Measurements from ENCODE around the gene NSDHL.

Gene NSDHL

DNA sequence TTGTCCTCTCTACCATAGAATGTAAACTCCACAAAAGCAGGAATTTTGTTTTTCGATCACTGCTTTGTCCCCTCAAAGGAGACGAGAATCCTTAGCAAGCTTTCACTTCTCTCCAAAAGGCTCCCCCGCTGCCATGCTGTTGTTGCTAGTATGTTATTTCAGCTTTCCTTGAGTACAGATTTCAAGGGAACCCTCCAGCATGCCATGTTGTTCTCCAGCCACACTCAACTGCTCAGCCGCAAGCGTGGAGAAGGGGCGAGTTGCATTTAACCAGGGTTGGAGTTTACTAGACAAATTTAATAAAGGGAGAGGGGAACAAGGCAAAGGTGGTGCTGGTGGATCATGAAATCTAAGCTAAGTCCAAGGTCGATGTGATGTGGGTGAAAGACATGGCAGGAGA, 23.1 kb downstream of the NSDHL start:
- TF ChIP-seq JUND (IDR thresholded peaks at IDR 0.05; ENCODE audit: low read depth), result no peak
- DNase-seq (ENCODE audit: low read depth in 1 of 2, low spot score in 1 of 2), result no peak
- in situ Hi-C loops (cut with HindIII; ENCODE audit: low pct_unique_long_range_greater_than_20kb, low sequenced_read_pairs), result no loop called here

- TF ChIP-seq JUND (IDR thresholded peaks at IDR 0.05; ENCODE audit: low read depth), result no peak
- peak; percentile 4 to 57 for DNase-seq (ENCODE audit: low read depth in 1 of 2, low spot score in 1 of 2)
- in situ Hi-C loops (cut with HindIII; ENCODE audit: low pct_unique_long_range_greater_than_20kb, low sequenced_read_pairs), result no loop called here
These were observed 30.3 kb downstream of the NSDHL start for GRCh38 chrX:152861116-152861515.

DNA sequence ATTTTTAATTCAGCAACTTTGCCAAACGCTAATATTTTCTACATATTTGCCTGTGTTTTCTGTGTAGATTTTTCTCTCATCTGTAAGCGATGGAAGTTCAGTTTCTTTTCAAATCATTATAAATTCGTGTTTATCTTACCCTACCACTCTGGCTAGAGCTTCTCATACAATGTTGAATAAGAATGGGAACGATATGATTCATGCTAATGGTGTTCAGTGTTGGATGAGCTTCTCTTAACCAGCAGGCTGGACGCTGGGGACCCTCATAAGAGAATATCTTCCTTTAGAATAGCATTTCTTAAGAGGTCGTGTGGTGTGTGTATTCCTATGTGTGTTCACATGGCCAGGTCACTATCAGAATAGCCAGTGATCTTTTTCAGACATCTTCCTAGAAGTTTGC, 31.0 kb downstream of the NSDHL start:
- no peak for DNase-seq (ENCODE audit: low read depth in 1 of 2, low spot score in 1 of 2)
- TF ChIP-seq JUND (IDR thresholded peaks at IDR 0.05; ENCODE audit: low read depth), result no peak
- in situ Hi-C loops (cut with HindIII; ENCODE audit: low pct_unique_long_range_greater_than_20kb, low sequenced_read_pairs), result no loop called here

GRCh38 chrX:152865232-152865920, 34.5 kb downstream of the NSDHL start:
- no peak for TF ChIP-seq JUND (IDR thresholded peaks at IDR 0.05; ENCODE audit: low read depth)
- no peak for DNase-seq (ENCODE audit: low read depth in 1 of 2, low spot score in 1 of 2)
- in situ Hi-C loops (cut with HindIII; ENCODE audit: low pct_unique_long_range_greater_than_20kb, low sequenced_read_pairs), result no loop called here

DNA sequence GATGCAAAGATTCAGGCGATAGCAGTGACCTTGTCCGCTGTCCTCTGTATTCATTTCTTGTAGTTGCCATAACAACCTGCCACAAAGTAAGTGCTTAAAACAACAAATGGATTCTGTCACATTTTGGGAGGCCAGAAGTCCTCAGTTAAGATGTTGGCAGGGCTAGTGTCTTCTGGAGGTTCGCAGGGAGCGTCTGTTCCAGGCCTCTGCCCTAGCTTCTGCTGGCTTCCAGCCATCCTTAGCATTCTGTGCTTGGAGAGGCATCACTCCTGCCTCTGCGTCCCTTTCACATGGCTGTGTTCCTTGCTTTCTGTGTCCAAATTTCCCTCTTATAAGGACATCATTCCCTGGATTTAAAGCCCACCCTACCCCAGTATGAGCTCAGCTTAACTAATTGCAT, 35.5 kb downstream of the NSDHL start:
- in situ Hi-C loops (cut with HindIII; ENCODE audit: low pct_unique_long_range_greater_than_20kb, low sequenced_read_pairs), result no loop called here
- no peak for TF ChIP-seq JUND (IDR thresholded peaks at IDR 0.05; ENCODE audit: low read depth)
- DNase-seq (ENCODE audit: low read depth in 1 of 2, low spot score in 1 of 2), result no peak

GRCh38 chrX:152869972-152870371, 39.1 kb downstream of the NSDHL start:
- in situ Hi-C loops (cut with HindIII; ENCODE audit: low pct_unique_long_range_greater_than_20kb, low sequenced_read_pairs), result no loop called here
- DNase-seq (ENCODE audit: low read depth in 1 of 2, low spot score in 1 of 2), result peak in 1 of 2 experiments; percentile 6
- no peak for TF ChIP-seq JUND (IDR thresholded peaks at IDR 0.05; ENCODE audit: low read depth)

DNA sequence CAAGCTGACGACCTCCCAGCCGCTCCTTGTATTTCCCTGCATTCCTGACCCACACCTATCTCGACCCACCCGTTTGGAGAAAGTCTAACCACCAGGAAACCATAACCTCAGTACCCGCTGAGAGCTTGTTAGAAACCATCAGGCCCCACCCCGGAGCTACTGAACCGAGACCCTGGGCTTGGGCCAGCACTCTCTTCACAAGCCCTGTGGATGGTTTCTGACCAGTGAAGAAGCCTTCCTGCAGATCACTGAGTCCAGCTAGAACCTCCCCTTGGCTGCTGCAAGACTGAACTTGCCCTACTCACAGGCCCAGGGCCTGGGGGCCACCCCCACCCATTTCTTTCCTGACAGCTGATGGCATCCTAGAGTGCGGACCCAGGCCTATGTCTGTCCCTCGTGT, 40.4 kb downstream of the NSDHL start:
- TF ChIP-seq JUND (IDR thresholded peaks at IDR 0.05; ENCODE audit: low read depth), result no peak
- no peak for DNase-seq (ENCODE audit: low read depth in 1 of 2, low spot score in 1 of 2)
- in situ Hi-C loops (cut with HindIII; ENCODE audit: low pct_unique_long_range_greater_than_20kb, low sequenced_read_pairs), result no loop called here

- DNase-seq (ENCODE audit: low read depth in 1 of 2, low spot score in 1 of 2), result no peak
- TF ChIP-seq JUND (IDR thresholded peaks at IDR 0.05; ENCODE audit: low read depth), result no peak
- in situ Hi-C loops (cut with HindIII; ENCODE audit: low pct_unique_long_range_greater_than_20kb, low sequenced_read_pairs), result no loop called here
These were observed 41.7 kb downstream of the NSDHL start for GRCh38 chrX:152872522-152872921.

GRCh38 chrX:152873361-152873760, 42.5 kb downstream of the NSDHL start:
- no peak for DNase-seq (ENCODE audit: low read depth in 1 of 2, low spot score in 1 of 2)
- TF ChIP-seq JUND (IDR thresholded peaks at IDR 0.05; ENCODE audit: low read depth), result no peak
- in situ Hi-C loops (cut with HindIII; ENCODE audit: low pct_unique_long_range_greater_than_20kb, low sequenced_read_pairs), result no loop called here

- no peak for DNase-seq (ENCODE audit: low read depth in 1 of 2, low spot score in 1 of 2)
- no peak for TF ChIP-seq JUND (IDR thresholded peaks at IDR 0.05; ENCODE audit: low read depth)
- in situ Hi-C loops (cut with HindIII; ENCODE audit: low pct_unique_long_range_greater_than_20kb, low sequenced_read_pairs), result no loop called here
These were observed 46.3 kb downstream of the NSDHL start for GRCh38 chrX:152876931-152877840.

- no peak for DNase-seq (ENCODE audit: low read depth in 1 of 2, low spot score in 1 of 2)
- in situ Hi-C loops (cut with HindIII; ENCODE audit: low pct_unique_long_range_greater_than_20kb, low sequenced_read_pairs), result no loop called here
- TF ChIP-seq JUND (IDR thresholded peaks at IDR 0.05; ENCODE audit: low read depth), result no peak
These were observed 48.3 kb downstream of the NSDHL start for GRCh38 chrX:152878976-152879755.

DNA sequence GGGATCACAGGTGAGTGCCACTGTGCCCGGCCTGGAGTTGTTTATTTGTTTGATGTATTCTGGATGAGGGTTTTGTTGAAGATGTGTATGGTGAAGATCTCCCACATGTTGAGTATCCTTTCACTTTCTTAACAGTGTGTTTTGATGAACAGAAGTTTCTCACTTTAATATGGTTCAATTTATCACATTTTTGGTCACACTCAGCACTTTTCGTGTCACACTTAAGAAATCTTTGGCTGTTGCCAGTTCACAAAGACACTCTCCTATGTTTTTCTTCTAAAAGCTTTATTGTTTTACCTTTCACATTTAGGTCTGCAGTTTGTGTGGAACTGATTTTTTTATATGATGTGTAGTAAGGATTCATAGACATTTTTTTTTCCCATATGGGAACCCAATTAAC, 50.4 kb downstream of the NSDHL start:
- DNase-seq (ENCODE audit: low read depth in 1 of 2, low spot score in 1 of 2), result no peak
- no peak for TF ChIP-seq JUND (IDR thresholded peaks at IDR 0.05; ENCODE audit: low read depth)
- in situ Hi-C loops (cut with HindIII; ENCODE audit: low pct_unique_long_range_greater_than_20kb, low sequenced_read_pairs), result no loop called here

DNA sequence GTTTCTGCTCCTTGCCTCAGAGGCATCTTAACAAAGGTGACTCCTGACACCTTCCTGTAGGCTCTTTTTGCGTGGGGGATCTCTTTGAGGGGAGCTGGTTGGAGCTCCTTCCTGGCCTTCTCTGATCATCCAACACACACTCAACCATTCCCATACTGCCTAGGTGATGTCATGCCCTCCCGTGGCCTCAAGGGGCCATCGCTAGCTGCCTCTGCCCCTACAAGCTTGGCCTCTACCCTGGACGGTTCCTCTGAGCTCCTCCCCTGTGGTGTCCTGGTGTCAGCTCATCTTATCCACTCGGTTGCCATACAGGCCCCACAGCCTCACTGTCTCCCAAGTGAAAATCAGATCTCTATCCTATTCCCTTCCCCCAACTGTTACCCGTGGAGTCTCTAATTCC, 53.3 kb downstream of the NSDHL start:
- no peak for DNase-seq (ENCODE audit: low read depth in 1 of 2, low spot score in 1 of 2)
- in situ Hi-C loops (cut with HindIII; ENCODE audit: low pct_unique_long_range_greater_than_20kb, low sequenced_read_pairs), result no loop called here
- TF ChIP-seq JUND (IDR thresholded peaks at IDR 0.05; ENCODE audit: low read depth), result no peak
